ENCODE data around the gene ANKS1B.

ANKS1B gene

DNA sequence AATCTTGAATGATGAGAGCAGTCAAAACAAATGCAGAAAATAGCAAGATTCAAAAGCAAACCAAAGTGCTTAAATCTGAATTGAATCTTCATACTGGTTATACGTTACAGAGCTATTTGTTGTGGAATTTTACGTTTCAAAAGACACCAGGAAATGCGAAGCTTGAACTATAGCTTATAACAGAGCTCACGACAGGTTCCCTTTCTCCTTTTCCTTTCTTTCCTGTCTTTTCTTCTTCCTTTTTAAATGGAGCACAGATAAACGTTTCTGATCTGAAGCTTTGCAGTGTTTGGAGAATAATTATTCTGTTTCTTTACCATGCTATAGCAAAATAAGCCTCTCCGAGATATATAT lies 829.8 kb downstream of the ANKS1B start:
- H3K4me1 Mint-ChIP-seq, result no peaks in the 10 kb centered on the region
- H3K4me3 Mint-ChIP-seq, result no peak overlapping the region
- H3K27me3 Mint-ChIP-seq, result no peaks in the 10 kb centered on the region
- no peaks in the 10 kb centered on the region for H3K36me3 Mint-ChIP-seq
- H3K9me3 Mint-ChIP-seq, result peaks cover 5% of the 10 kb centered on the region
- no peak overlapping the region for H3K27ac Mint-ChIP-seq

DNA sequence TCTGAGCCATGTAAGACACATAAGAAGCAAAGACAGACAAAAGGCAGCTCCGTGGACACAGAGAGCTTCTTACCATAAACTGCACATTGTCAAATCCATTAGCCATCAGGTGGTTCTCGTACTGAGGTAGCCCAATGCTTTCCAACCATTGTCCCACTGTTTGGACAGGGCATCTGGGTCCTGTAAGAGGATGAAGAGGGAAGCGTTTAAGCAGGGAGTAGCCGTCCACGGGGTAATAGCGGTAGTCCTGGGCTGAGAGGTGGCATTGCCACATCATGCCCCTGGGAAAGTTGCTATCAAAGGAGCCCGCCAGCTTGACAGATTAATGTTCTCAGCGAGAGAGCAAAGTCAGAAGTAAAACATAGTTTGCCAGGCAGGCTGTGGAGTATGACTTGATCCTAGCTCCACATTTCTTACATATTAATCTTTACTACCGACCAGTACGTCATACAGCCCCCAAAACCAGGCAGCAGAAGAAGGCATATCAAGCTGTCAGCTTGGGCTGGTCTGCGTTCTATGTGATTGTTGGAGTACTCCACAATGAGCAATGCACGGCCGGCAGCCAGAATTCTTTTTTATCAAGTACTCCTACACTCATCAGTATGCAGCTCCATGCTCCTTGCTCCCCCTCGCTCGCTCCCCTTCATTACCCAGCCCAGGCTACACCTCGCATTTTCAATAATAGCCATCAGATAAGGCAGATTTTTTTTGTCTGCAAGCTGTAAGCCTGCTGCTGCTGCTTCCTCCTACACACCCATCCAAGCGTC lies 830.3 kb downstream of the ANKS1B start:
- H3K27ac Mint-ChIP-seq, result no peak overlapping the region
- H3K4me3 Mint-ChIP-seq, result no peak overlapping the region
- peaks cover 5% of the 10 kb centered on the region for H3K9me3 Mint-ChIP-seq
- H3K36me3 Mint-ChIP-seq, result no peaks in the 10 kb centered on the region
- no peaks in the 10 kb centered on the region for H3K4me1 Mint-ChIP-seq
- H3K27me3 Mint-ChIP-seq, result no peaks in the 10 kb centered on the region

DNA sequence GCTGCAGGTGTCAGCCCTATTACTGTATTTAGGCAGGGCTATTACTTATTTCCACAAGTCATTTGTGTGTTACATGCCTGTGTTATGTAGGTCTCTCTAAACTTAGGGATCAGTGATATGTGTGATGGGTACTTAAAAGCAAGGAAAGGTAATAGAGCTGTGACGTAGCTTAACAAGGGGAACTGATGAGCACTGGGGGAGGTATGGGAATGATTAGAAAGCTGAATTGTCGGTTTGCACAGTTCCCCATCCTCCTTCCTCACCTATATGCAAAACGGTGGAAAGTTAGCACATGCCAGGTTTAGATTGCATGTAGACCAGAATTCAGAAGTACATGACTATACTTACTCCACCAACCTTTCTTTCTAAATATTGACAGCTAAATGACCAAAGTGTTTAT lies 831.4 kb downstream of the ANKS1B start:
- Mint-ChIP-seq H3K27me3 (no peaks in the 10 kb centered on the region), H3K4me3 (no peak overlapping the region), H3K9me3 (peaks cover 5% of the 10 kb centered on the region), H3K27ac (no peak overlapping the region), H3K36me3 (no peaks in the 10 kb centered on the region), H3K4me1 (no peaks in the 10 kb centered on the region)

- H3K27me3 Mint-ChIP-seq, result no peaks in the 10 kb centered on the region
- no peaks in the 10 kb centered on the region for H3K9me3 Mint-ChIP-seq
- no peak overlapping the region for H3K4me3 Mint-ChIP-seq
- no peaks in the 10 kb centered on the region for H3K4me1 Mint-ChIP-seq
- no peak overlapping the region for H3K27ac Mint-ChIP-seq
- H3K36me3 Mint-ChIP-seq, result no peaks in the 10 kb centered on the region
Measured at GRCh38 chr12:99152337-99152736, 832.4 kb downstream of the ANKS1B start.

DNA sequence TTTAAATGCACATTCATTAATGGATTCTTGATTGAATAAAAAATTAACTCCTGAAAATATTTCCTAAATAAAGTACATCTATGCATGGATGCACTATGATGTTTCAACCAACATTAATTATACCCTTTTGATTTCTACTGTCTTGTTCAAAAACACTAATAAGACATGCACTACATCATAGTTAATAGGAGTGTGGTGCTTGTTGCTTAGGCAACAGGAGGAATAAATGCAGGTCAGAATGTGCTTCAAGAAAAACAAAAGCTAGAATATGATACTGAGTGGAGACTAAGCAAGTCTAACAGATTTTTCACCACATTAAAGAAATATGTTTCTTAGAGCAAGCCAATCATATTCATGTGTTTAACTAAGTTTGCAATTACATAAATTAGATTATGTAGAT lies 833.0 kb downstream of the ANKS1B start:
- no peak overlapping the region for H3K4me3 Mint-ChIP-seq
- H3K9me3 Mint-ChIP-seq, result no peaks in the 10 kb centered on the region
- H3K27ac Mint-ChIP-seq, result no peak overlapping the region
- H3K27me3 Mint-ChIP-seq, result no peaks in the 10 kb centered on the region
- H3K4me1 Mint-ChIP-seq, result no peaks in the 10 kb centered on the region
- no peaks in the 10 kb centered on the region for H3K36me3 Mint-ChIP-seq

DNA sequence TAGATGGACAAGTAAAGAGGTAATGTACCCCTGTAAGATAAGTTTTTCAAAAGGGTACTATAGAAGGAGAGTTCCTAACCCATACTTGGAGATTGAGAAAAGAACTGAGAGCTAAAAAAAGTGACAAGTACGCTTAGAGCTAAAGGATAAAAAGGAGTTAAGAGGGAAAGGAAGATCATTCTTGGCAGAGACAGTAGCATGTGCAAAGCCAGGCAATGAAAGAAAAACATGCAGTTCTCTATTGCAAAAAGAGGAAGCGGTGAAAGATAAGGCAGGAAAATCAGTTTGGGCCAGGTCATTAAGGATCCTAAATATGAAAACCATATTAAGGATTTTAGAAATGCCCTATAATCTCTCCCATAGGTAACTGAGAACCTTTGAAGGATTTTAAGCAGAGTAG lies 837.6 kb downstream of the ANKS1B start:
- no peaks in the 10 kb centered on the region for H3K36me3 Mint-ChIP-seq
- H3K4me3 Mint-ChIP-seq, result no peak overlapping the region
- peaks cover 6% of the 10 kb centered on the region for H3K9me3 Mint-ChIP-seq
- no peaks in the 10 kb centered on the region for H3K27me3 Mint-ChIP-seq
- H3K27ac Mint-ChIP-seq, result no peak overlapping the region
- no peaks in the 10 kb centered on the region for H3K4me1 Mint-ChIP-seq

DNA sequence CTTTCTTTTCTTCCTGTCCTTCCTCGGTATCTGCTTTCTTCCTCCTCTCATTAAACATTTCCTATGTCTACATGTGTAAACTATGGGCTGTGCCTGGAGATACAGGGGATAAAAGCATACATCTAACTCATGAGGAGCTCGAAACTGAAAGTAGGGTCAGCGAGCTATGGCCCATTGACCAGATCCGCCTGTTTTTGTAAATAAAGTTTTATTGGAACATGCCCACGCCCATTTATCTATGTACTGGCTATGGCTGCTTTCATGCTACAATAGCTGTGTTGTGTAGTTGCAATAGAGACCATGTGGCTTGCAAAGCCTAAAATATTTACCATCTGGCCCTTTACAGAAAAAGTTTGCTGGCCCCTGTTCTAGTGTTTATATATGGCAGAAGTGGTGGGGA lies 838.0 kb downstream of the ANKS1B start:
- Mint-ChIP-seq H3K4me3 (no peak overlapping the region), H3K27me3 (no peaks in the 10 kb centered on the region), H3K9me3 (peaks cover 10% of the 10 kb centered on the region), H3K27ac (no peak overlapping the region), H3K36me3 (no peaks in the 10 kb centered on the region), H3K4me1 (no peaks in the 10 kb centered on the region)

- Mint-ChIP-seq H3K27ac (no peak overlapping the region), H3K27me3 (peaks cover under 1% of the 10 kb centered on the region), H3K9me3 (peaks cover 14% of the 10 kb centered on the region), H3K36me3 (no peaks in the 10 kb centered on the region), H3K4me1 (no peaks in the 10 kb centered on the region), H3K4me3 (no peak overlapping the region)
Measured at GRCh38 chr12:99146185-99146584, 838.6 kb downstream of the ANKS1B start.

DNA sequence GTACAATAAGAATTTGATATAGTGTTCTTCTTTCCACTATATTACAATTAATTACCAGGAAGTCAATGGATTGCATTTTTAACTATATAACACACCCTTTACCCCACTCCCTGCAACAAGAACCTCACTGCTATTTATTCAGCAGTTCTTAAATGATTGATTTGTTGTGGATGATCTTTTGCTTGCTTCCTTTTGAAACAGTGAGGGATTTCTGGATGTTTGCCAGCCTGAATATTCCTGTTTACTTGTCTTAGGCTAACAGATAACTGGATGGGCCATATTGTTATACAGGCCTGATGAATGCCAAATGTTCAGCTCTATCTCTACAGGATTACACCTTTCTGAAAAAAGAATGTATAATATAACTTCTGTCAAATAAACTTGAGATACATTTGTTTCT lies 842.1 kb downstream of the ANKS1B start:
- no peaks in the 10 kb centered on the region for H3K36me3 Mint-ChIP-seq
- H3K4me1 Mint-ChIP-seq, result no peaks in the 10 kb centered on the region
- peaks cover 3% of the 10 kb centered on the region for H3K27me3 Mint-ChIP-seq
- no peak overlapping the region for H3K4me3 Mint-ChIP-seq
- H3K9me3 Mint-ChIP-seq, result peaks cover 25% of the 10 kb centered on the region
- H3K27ac Mint-ChIP-seq, result no peak overlapping the region

- no peak overlapping the region for H3K27ac Mint-ChIP-seq
- H3K9me3 Mint-ChIP-seq, result peaks cover 29% of the 10 kb centered on the region
- H3K4me3 Mint-ChIP-seq, result no peak overlapping the region
- H3K4me1 Mint-ChIP-seq, result no peaks in the 10 kb centered on the region
- H3K36me3 Mint-ChIP-seq, result no peaks in the 10 kb centered on the region
- peaks cover 3% of the 10 kb centered on the region for H3K27me3 Mint-ChIP-seq
Measured at GRCh38 chr12:99140017-99140720, 844.6 kb downstream of the ANKS1B start.

DNA sequence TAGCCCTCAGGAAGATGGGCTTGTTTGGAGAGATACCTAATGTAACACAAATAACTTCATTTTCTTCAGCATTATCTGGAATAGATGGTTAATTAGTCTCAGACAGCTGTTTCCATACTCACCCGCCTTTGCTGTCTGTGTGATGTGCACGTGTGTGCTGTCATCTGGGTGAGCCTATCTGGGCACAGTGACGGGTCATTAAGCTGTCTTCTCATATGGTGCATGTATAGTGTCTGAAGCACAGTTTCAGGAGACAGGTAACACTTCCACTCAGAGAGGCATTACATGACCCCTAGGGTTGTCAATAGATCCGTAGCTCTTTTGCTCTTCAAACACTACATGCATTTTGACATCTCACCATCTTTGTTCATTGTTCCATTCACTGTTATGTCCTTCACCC lies 846.3 kb downstream of the ANKS1B start:
- Mint-ChIP-seq H3K4me3 (no peak overlapping the region), H3K27ac (no peak overlapping the region), H3K27me3 (peaks cover 3% of the 10 kb centered on the region), H3K9me3 (peaks cover 24% of the 10 kb centered on the region), H3K4me1 (no peaks in the 10 kb centered on the region), H3K36me3 (no peaks in the 10 kb centered on the region)

GRCh38 chr12:99137124-99137855 lies 847.4 kb downstream of the ANKS1B start:
- Mint-ChIP-seq H3K4me1 (no peaks in the 10 kb centered on the region), H3K9me3 (peaks cover 23% of the 10 kb centered on the region), H3K27ac (no peak overlapping the region), H3K27me3 (peaks cover 3% of the 10 kb centered on the region), H3K36me3 (no peaks in the 10 kb centered on the region), H3K4me3 (no peak overlapping the region)

DNA sequence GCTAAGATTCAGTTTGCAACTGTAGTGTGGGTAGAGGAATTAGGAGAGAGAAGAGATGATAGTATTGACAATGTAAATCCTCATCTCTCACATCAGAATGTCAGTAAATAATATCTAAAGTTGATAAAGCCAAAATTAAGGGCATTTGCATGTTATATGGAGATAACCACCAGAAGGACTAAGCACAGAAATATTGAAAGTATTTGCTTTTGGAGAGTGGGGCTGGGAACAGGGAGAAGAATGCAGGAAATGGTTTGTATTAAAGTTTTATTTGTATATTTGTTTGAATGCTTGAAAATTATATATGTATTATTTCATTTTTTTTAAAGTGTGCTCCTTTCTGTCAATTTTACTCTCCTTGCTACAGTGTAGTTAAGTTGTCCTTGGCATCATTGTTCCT lies 848.2 kb downstream of the ANKS1B start:
- Mint-ChIP-seq H3K27ac (no peak overlapping the region), H3K9me3 (peaks cover 18% of the 10 kb centered on the region), H3K4me3 (no peak overlapping the region), H3K4me1 (no peaks in the 10 kb centered on the region), H3K36me3 (no peaks in the 10 kb centered on the region), H3K27me3 (peaks cover 3% of the 10 kb centered on the region)

DNA sequence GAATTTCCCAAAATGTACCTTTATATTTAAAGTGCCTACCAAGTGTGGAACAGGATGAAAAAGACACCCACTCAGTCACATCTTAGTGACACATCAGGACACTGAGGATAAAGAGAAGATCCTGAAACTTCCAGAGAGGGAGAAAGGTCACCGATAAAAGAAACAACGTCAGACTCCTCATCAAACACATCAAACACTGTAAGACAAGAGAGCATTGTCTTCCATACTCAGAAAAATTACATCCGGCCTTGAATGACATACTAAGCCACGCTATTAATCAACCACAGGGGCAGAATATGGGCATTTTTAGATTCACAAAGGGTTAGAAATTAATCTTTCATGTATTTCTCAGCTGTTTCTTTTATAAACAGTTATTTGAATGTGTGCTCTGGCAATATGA lies 849.4 kb downstream of the ANKS1B start:
- no peaks in the 10 kb centered on the region for H3K4me1 Mint-ChIP-seq
- H3K4me3 Mint-ChIP-seq, result no peak overlapping the region
- H3K36me3 Mint-ChIP-seq, result no peaks in the 10 kb centered on the region
- H3K9me3 Mint-ChIP-seq, result peaks cover 8% of the 10 kb centered on the region
- H3K27me3 Mint-ChIP-seq, result no peaks in the 10 kb centered on the region
- no peak overlapping the region for H3K27ac Mint-ChIP-seq

DNA sequence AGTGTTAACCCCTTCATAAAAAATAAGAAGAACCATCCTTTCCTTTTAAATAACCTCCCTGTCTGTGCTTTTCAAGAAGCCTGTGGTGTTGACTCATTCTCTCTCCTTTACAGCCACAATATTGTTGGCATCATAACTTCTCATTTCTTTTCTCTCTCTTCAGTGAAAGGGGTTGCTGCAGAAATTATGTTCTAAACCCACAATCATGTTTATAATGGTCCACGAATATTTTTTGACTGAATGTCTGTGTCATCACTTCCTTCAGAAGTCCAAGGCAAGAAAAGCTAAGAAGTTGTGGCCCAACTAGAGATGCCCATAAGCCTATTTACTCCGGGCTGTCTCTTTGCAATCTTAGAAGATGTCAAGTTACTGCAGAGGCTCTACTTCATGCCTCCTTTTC lies 851.3 kb downstream of the ANKS1B start:
- Mint-ChIP-seq H3K27ac (no peak overlapping the region), H3K4me3 (no peak overlapping the region), H3K4me1 (no peaks in the 10 kb centered on the region), H3K9me3 (peaks cover 4% of the 10 kb centered on the region), H3K27me3 (no peaks in the 10 kb centered on the region), H3K36me3 (no peaks in the 10 kb centered on the region)

DNA sequence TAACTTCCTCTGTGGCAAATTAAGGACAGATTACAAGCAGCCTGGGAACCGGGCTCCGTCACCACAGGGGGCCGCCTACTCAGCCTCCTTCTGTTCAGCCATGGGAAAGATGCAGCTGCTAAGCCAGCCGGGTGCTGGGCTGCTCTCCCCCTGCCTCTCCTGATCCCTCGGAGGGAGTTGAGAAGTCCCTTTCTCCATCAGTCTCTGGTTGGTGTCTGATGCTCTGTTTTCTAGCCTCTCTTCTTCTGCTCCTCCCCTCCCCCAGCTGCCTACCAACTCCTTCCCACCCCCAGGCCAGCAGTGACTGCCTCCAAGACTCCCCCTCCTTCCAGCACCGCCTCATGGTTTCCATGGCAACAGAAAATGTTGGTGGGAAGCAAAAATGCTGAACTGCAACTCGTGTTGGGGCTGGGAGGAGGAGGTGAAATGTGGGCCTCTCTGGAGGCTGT lies 853.0 kb downstream of the ANKS1B start:
- H3K27ac Mint-ChIP-seq, result no peak overlapping the region
- H3K4me1 Mint-ChIP-seq, result no peaks in the 10 kb centered on the region
- no peaks in the 10 kb centered on the region for H3K27me3 Mint-ChIP-seq
- H3K9me3 Mint-ChIP-seq, result peaks cover 4% of the 10 kb centered on the region
- H3K4me3 Mint-ChIP-seq, result no peak overlapping the region
- no peaks in the 10 kb centered on the region for H3K36me3 Mint-ChIP-seq

All from activated naive CD4-positive, alpha-beta T cell treated with anti-CD3 and anti-CD28 coated beads, Interleukin-2, amount 50 U/mL, for 24 hours (primary cell).